Ovary (tissue), 3 donors: Measurements from ENCODE around the gene MYO1C.

Experiments used
- POLR2A ChIP-seq: fragments of 450-650 bp; IDR thresholded peaks from one replicate; pipeline ENCODE4 v1.6.1; 2017; ENCODE audit warnings: antibody characterized with exemption, mild to moderate bottlenecking, moderate library complexity
- TF ChIP-seq, protein P1 (sequence below), 3 donors: fragments of 450-650 bp in 2 of 3; fragments of 200-600 bp in 1 of 3; IDR thresholded peaks; one replicate each; pipeline versions ENCODE4 v1.5.1 to v1.8.0; 2016 to 2022; ENCODE audit warnings: antibody characterized with exemption in 3 of 3, mild to moderate bottlenecking in 1 of 3
- donor health status: DM: no; HTN: no; CAD: no.

DNA sequence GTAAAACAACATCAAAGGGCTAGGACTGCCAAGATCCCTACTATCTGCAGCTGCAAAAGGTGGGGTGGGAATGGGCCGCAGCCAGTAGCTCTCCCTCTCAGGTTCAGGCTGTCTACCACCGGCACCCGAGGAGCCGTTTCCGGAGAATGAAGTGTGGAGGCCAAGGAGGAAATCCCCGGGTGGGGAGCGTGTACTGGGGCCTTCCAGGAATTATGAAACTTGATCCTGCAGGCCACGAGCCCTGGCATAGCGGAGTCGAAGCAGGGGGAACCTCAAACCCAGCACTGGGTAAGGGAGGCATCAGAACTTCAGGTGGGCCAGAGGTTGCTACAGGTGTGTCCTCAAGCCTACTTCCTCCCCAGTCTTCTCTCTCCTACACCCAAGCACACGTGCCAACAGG lies 18.8 kb upstream of the MYO1C start:
- TF ChIP-seq, protein P1, sequence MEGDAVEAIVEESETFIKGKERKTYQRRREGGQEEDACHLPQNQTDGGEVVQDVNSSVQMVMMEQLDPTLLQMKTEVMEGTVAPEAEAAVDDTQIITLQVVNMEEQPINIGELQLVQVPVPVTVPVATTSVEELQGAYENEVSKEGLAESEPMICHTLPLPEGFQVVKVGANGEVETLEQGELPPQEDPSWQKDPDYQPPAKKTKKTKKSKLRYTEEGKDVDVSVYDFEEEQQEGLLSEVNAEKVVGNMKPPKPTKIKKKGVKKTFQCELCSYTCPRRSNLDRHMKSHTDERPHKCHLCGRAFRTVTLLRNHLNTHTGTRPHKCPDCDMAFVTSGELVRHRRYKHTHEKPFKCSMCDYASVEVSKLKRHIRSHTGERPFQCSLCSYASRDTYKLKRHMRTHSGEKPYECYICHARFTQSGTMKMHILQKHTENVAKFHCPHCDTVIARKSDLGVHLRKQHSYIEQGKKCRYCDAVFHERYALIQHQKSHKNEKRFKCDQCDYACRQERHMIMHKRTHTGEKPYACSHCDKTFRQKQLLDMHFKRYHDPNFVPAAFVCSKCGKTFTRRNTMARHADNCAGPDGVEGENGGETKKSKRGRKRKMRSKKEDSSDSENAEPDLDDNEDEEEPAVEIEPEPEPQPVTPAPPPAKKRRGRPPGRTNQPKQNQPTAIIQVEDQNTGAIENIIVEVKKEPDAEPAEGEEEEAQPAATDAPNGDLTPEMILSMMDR (IDR thresholded peaks at IDR 0.05) = no peak
- no peak for TF ChIP-seq POLR2A
